ENCODE results near the gene DTX3L. TPM values are rescaled to one million over a fixed set of nuclear protein-coding genes. Genes with fewer than 3 reads are reported as not detected.

The DTX3L gene
- total and polyA plus RNA-seq, 10 of the 15 experiments (the other 5 are each of a cell fraction or from before 2014, with no cell fraction given), result 9.9 to 41.4 (median 21.7) TPM

DNA sequence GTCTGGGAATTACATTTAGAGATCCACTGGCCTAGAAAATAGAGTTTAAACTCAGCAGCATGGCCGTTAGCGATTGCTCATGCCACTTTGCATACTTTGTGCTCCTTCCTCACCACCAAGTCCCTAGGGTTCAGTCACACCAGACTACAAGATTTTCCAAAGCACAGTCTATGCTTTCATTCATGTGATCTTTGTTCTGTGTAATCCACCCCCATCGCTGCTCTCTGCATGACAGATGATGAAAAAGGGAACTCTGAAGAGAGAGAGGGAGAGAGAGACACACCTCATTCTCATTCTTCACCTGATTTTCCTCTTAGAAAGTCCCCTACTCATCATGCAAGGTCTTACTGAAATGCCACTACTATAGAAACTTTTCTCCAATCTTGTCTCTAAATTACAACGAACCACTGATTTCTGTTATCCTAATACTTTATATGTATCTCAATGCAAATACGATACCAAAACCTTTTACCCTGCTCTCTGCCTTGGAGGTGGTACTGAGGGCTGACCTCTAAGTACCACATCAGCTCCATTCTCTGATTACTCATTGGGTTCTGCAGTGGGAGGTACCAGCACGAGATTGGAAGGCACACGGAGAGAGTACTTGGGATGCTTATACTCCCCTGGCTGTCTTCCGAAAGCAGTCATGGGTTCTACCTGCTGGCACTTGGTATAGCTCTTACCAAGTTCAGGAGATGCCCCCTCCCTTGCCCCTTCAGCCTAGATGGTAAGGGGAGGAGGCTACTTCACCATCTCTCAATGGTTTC, 12.2 kb downstream of the DTX3L start (continued):
- TF ChIP-seq, protein P1, sequence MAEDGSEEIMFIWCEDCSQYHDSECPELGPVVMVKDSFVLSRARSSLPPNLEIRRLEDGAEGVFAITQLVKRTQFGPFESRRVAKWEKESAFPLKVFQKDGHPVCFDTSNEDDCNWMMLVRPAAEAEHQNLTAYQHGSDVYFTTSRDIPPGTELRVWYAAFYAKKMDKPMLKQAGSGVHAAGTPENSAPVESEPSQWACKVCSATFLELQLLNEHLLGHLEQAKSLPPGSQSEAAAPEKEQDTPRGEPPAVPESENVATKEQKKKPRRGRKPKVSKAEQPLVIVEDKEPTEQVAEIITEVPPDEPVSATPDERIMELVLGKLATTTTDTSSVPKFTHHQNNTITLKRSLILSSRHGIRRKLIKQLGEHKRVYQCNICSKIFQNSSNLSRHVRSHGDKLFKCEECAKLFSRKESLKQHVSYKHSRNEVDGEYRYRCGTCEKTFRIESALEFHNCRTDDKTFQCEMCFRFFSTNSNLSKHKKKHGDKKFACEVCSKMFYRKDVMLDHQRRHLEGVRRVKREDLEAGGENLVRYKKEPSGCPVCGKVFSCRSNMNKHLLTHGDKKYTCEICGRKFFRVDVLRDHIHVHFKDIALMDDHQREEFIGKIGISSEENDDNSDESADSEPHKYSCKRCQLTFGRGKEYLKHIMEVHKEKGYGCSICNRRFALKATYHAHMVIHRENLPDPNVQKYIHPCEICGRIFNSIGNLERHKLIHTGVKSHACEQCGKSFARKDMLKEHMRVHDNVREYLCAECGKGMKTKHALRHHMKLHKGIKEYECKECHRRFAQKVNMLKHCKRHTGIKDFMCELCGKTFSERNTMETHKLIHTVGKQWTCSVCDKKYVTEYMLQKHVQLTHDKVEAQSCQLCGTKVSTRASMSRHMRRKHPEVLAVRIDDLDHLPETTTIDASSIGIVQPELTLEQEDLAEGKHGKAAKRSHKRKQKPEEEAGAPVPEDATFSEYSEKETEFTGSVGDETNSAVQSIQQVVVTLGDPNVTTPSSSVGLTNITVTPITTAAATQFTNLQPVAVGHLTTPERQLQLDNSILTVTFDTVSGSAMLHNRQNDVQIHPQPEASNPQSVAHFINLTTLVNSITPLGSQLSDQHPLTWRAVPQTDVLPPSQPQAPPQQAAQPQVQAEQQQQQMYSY (CRISPR knock-in tag; IDR thresholded peaks at IDR 0.05), result no peak
- no peak; the same call in 1 of the 2 replicates for TF ChIP-seq SMAD5 (IDR thresholded peaks at IDR 0.05; ENCODE audit: low read depth)
- TF ChIP-seq CREB1 (IDR thresholded peaks at IDR 0.05; ENCODE audit: low read depth), result peak; percentile 68
- TF ChIP-seq SMC3 (IDR thresholded peaks at IDR 0.05; ENCODE audit: borderline replicate concordance, low read length), result no peak; the same call in 1 of the 2 replicates
- peak; percentile 93 for TF ChIP-seq NFIC (IDR thresholded peaks at IDR 0.05; ENCODE audit: low read depth, low read length)
- peak; percentile 98 for TF ChIP-seq MEF2B (IDR thresholded peaks at IDR 0.05; ENCODE audit: partially characterized antibody, poor library complexity, severe bottlenecking)
- TF ChIP-seq, protein P2, sequence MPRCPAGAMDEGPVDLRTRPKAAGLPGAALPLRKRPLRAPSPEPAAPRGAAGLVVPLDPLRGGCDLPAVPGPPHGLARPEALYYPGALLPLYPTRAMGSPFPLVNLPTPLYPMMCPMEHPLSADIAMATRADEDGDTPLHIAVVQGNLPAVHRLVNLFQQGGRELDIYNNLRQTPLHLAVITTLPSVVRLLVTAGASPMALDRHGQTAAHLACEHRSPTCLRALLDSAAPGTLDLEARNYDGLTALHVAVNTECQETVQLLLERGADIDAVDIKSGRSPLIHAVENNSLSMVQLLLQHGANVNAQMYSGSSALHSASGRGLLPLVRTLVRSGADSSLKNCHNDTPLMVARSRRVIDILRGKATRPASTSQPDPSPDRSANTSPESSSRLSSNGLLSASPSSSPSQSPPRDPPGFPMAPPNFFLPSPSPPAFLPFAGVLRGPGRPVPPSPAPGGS (IDR thresholded peaks at IDR 0.05; ENCODE audit: borderline replicate concordance, insufficient read depth, low read depth, low read length, poor library complexity, severe bottlenecking), result peak; percentile 52
- TF ChIP-seq BMI1 (IDR thresholded peaks at IDR 0.05; ENCODE audit: borderline replicate concordance), result peak; percentile 77
- no peak for TF ChIP-seq SIX5 (IDR thresholded peaks at IDR 0.05; ENCODE audit: low read depth, low read length, severe bottlenecking)
- no peak for TF ChIP-seq EZH2 (IDR thresholded peaks at IDR 0.05; ENCODE audit: borderline replicate concordance, control insufficient read depth, low read depth, low read length)
- TF ChIP-seq, protein P3, sequence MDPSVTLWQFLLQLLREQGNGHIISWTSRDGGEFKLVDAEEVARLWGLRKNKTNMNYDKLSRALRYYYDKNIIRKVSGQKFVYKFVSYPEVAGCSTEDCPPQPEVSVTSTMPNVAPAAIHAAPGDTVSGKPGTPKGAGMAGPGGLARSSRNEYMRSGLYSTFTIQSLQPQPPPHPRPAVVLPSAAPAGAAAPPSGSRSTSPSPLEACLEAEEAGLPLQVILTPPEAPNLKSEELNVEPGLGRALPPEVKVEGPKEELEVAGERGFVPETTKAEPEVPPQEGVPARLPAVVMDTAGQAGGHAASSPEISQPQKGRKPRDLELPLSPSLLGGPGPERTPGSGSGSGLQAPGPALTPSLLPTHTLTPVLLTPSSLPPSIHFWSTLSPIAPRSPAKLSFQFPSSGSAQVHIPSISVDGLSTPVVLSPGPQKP (IDR thresholded peaks at IDR 0.05; ENCODE audit: low read depth, low read length), result no peak
- peak; percentile 95 for TF ChIP-seq EED (IDR thresholded peaks at IDR 0.05; ENCODE audit: low read depth)
- TF ChIP-seq JUNB (IDR thresholded peaks at IDR 0.05), result peak; percentile 83
- TF ChIP-seq FOS (IDR thresholded peaks at IDR 0.05; ENCODE audit: borderline replicate concordance, extremely low read depth, insufficient read length), result no peak
- TF ChIP-seq ZNF207 (IDR thresholded peaks at IDR 0.05; ENCODE audit: borderline replicate concordance), result no peak
- TF ChIP-seq ETV6 (conservative IDR thresholded peaks at IDR 0.05 in 1 of 2, IDR thresholded peaks at IDR 0.05 in 1 of 2; ENCODE audit: borderline replicate concordance in 1 of 2, low read depth in 1 of 2), result peak in 1 of 2 experiments; percentile 90; a peak in 2 of 4 replicates
- TF ChIP-seq ZNF384 (IDR thresholded peaks at IDR 0.05; ENCODE audit: borderline replicate concordance, low read depth, low read length), result no peak
- TF ChIP-seq, protein P4, sequence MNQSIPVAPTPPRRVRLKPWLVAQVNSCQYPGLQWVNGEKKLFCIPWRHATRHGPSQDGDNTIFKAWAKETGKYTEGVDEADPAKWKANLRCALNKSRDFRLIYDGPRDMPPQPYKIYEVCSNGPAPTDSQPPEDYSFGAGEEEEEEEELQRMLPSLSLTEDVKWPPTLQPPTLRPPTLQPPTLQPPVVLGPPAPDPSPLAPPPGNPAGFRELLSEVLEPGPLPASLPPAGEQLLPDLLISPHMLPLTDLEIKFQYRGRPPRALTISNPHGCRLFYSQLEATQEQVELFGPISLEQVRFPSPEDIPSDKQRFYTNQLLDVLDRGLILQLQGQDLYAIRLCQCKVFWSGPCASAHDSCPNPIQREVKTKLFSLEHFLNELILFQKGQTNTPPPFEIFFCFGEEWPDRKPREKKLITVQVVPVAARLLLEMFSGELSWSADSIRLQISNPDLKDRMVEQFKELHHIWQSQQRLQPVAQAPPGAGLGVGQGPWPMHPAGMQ (IDR thresholded peaks at IDR 0.05; ENCODE audit: borderline replicate concordance), result no peak
- TF ChIP-seq BRCA1 (IDR thresholded peaks at IDR 0.05; ENCODE audit: low read depth, low read length), result no peak
- no peak for TF ChIP-seq ZNF274 (IDR thresholded peaks at IDR 0.05; ENCODE audit: insufficient read depth, insufficient read length)
- TF ChIP-seq TCF3 (IDR thresholded peaks at IDR 0.05; ENCODE audit: borderline replicate concordance, insufficient read depth, low read depth, low read length), result peak; percentile 83
- TF ChIP-seq MTA2 (IDR thresholded peaks at IDR 0.05; ENCODE audit: low read depth), result peak; percentile 94
